GM23338 (cell line): ENCODE data around the gene SGO1.

Experiments used
- CREB1 ChIP-seq: fragments of 250-450 bp; sonication (Bioruptor Pico); IDR thresholded peaks from 2 replicates; pipeline ENCODE4 v1.5.0; 2020; ENCODE audit warnings: low read depth, mild to moderate bottlenecking, moderate library complexity
- CTCF ChIP-seq, 2 experiments: fragments of 200-600 bp in 1 of 2; sonication (generic) in 1 of 2; conservative IDR thresholded peaks; 2 replicates each; pipeline versions ENCODE4 v1.5.1 to v1.6.1; 2016 to 2017; ENCODE audit warnings: antibody characterized with exemption in 2 of 2, low read depth in 2 of 2, mild to moderate bottlenecking in 2 of 2, moderate library complexity in 1 of 2
- ETS1 ChIP-seq: IDR thresholded peaks from 2 replicates; pipeline ENCODE4 v1.6.1; 2016; ENCODE audit warnings: antibody characterized with exemption
- EZH2 ChIP-seq: fragments of 200-600 bp; sonication (generic); IDR thresholded peaks from one replicate; pipeline ENCODE4 v1.8.0; 2017; ENCODE audit warnings: antibody characterized with exemption, mild to moderate bottlenecking, low read depth; ENCODE audit not compliant: unreplicated experiment
- EZH2phosphoT487 ChIP-seq: fragments of 200-600 bp; sonication (generic); IDR thresholded peaks from one replicate; pipeline ENCODE4 v1.8.1; 2018; ENCODE audit warnings: antibody characterized with exemption; ENCODE audit not compliant: unreplicated experiment
- JUNB ChIP-seq: IDR thresholded peaks from one replicate; pipeline ENCODE4 v1.6.1; 2016; ENCODE audit warnings: antibody characterized with exemption; ENCODE audit not compliant: unreplicated experiment
- NANOG ChIP-seq: IDR thresholded peaks from 2 replicates; pipeline ENCODE4 v1.6.1; 2016; ENCODE audit warnings: antibody characterized with exemption, borderline replicate concordance
- POLR2AphosphoS5 ChIP-seq: IDR thresholded peaks from 2 replicates; pipeline ENCODE4 v1.6.1; 2016; ENCODE audit warnings: antibody characterized with exemption, low read depth
- REST ChIP-seq: IDR thresholded peaks from one replicate; pipeline ENCODE4 v1.6.1; 2018; ENCODE audit warnings: antibody characterized with exemption; ENCODE audit not compliant: unreplicated experiment
- STAT1 ChIP-seq: IDR thresholded peaks from one replicate; pipeline ENCODE4 v1.6.1; 2016; ENCODE audit warnings: antibody characterized with exemption; ENCODE audit not compliant: unreplicated experiment
- ZNF114 ChIP-seq: fragments of 250-450 bp; sonication (Bioruptor Pico); IDR thresholded peaks from 2 replicates; pipeline ENCODE4 v1.5.0; 2020; ENCODE audit warnings: mild to moderate bottlenecking, moderate library complexity
- ZNF331 ChIP-seq: fragments of 250-450 bp; sonication (Bioruptor Pico); IDR thresholded peaks from 2 replicates; pipeline ENCODE4 v1.5.0; 2020; ENCODE audit warnings: low read depth, mild to moderate bottlenecking, moderate library complexity

- TF ChIP-seq CREB1 (no peak), CTCF (conservative IDR thresholded peaks at IDR 0.05; ENCODE audit: low read depth in 2 of 2) (no peak), POLR2AphosphoS5 (no peak), EZH2 (no peak), NANOG (no peak), EZH2phosphoT487 (no peak), ETS1 (no peak), STAT1 (no peak), REST (no peak), ZNF331 (no peak), JUNB (no peak), ZNF114 (no peak)
Measured at GRCh38 chr3:20181276-20181675, 4.7 kb downstream of the SGO1 start.
